22Rv1 (cell line): ENCODE data around the gene NPPC.

Source experiments
- CTCF ChIP-seq: fragments of 450-650 bp; IDR thresholded peaks from 2 replicates; pipeline ENCODE4 v1.5.1; 2017; ENCODE audit warnings: mild to moderate bottlenecking
- ZFX ChIP-seq: fragments of 450-650 bp; IDR thresholded peaks from 2 replicates; pipeline ENCODE4 v1.6.1; 2017; ENCODE audit warnings: antibody characterized with exemption, borderline replicate concordance

GRCh38 chr2:231937057-231937456 is 10.9 kb upstream of the NPPC start:
- TF ChIP-seq CTCF = no peak
- TF ChIP-seq ZFX = no peak
